NB4 (cell line): ENCODE results near the gene EXOSC3.
"Not testable (repeated sequence)": the region's sequence is repeated elsewhere in the genome, so short reads cannot be mapped to it uniquely, and the experiment has no call there.

ENCODE experiments used
- DNase-seq: peaks from one replicate; pipeline ENCODE4 v3.0.0; 2010; ENCODE audit warnings: low read depth
- H3K4me3 ChIP-seq: one replicate; pipeline ENCODE4 v1.5.1; 2011; ENCODE audit warnings: mild to moderate bottlenecking, low read depth, low read length, moderate library complexity
- CTCF ChIP-seq: IDR thresholded peaks from one replicate; pipeline ENCODE4 v1.5.1; 2012; ENCODE audit warnings: low read depth, low read length
- MAX ChIP-seq: IDR thresholded peaks from 2 replicates; pipeline ENCODE4 v1.6.1; 2011; ENCODE audit warnings: low read depth, low read length
- MYC ChIP-seq: IDR thresholded peaks from 2 replicates; pipeline ENCODE4 v1.6.1; 2011; ENCODE audit warnings: low read depth, low read length
- POLR2A ChIP-seq: IDR thresholded peaks from 2 replicates; pipeline ENCODE4 v1.6.1; 2011; ENCODE audit warnings: mild to moderate bottlenecking; ENCODE audit not compliant: insufficient read length; ENCODE audit errors: extremely low read depth

EXOSC3 gene

GRCh38 chr9:37784616-37785483 lies at the start of gene EXOSC3:
TSS of gene EXOSC3 (minus strand) at chr9:37785064. CDS start at chr9:37785044, 20 bp downstream.
- peak within 1 kb of the TSS; percentile 94 for H3K4me3 ChIP-seq
- DNase-seq: peak; percentile 91
- 0 out of 2 replicates have a peak, but pooled peaks have one; percentile 44 for TF ChIP-seq MYC
- peak; percentile 77 for TF ChIP-seq POLR2A
- TF ChIP-seq MAX: no peak; the same call in 1 of the 2 replicates
- TF ChIP-seq CTCF: no peak

GRCh38 chr9:37827483-37828165 lies 42.8 kb upstream of the EXOSC3 start:
- DNase-seq: no peak
- TF ChIP-seq MAX: no peak
- TF ChIP-seq CTCF: no peak
- TF ChIP-seq POLR2A: no peak
- TF ChIP-seq MYC: no peak
- no peak overlapping the region for H3K4me3 ChIP-seq

- DNase-seq, H3K4me3 ChIP-seq: not testable (repeated sequence)
Observed at GRCh38 chr9:37825174-37825573, 40.3 kb upstream of the EXOSC3 start.

GRCh38 chr9:37820142-37820541 lies 35.3 kb upstream of the EXOSC3 start:
- no peak overlapping the region for H3K4me3 ChIP-seq
- TF ChIP-seq POLR2A (no peak), MAX (no peak), CTCF (no peak)
- DNase-seq: no peak

GRCh38 chr9:37818849-37819248 lies 34.0 kb upstream of the EXOSC3 start:
- H3K4me3 ChIP-seq: no peak overlapping the region
- no peak for TF ChIP-seq CTCF
- TF ChIP-seq MAX: no peak
- TF ChIP-seq MYC: no peak
- TF ChIP-seq POLR2A: no peak

GRCh38 chr9:37812773-37813379 lies 28.0 kb upstream of the EXOSC3 start:
- DNase-seq: no peak
- TF ChIP-seq MYC: no peak
- TF ChIP-seq POLR2A: no peak
- TF ChIP-seq CTCF: no peak
- no peak for TF ChIP-seq MAX
- H3K4me3 ChIP-seq: no peak overlapping the region

More at GRCh38 chr9:37818849-37819248, 34.0 kb upstream of the EXOSC3 start:
- DNase-seq: no peak
